Fibroblast of lung (primary cell): Measurements from ENCODE around the gene LUC7L. TPM values are rescaled to one million over a fixed set of nuclear protein-coding genes. Genes with fewer than 3 reads are reported as not detected.

ENCODE experiments used
- DNase-seq, 2 donors: peaks; one replicate each; pipeline versions ENCODE4 v3.0.0 to v3.0.0-alpha.2; 2010; ENCODE audit warnings: low read depth in 2 of 2
- H2AFZ ChIP-seq: 2 replicates; pipeline ENCODE4 v1.5.1; 2012; ENCODE audit warnings: low read length, control low read depth, inconsistent platforms
- H3K27ac ChIP-seq: 2 replicates; pipeline ENCODE4 v1.5.1; 2011; ENCODE audit warnings: low read length, control low read depth; ENCODE audit not compliant: insufficient read depth
- H3K27me3 ChIP-seq: 2 replicates; pipeline ENCODE4 v1.5.1; 2011; ENCODE audit warnings: mild to moderate bottlenecking, low read length; ENCODE audit not compliant: control insufficient read depth, insufficient read depth
- H3K36me3 ChIP-seq: 2 replicates; pipeline ENCODE4 v1.5.1; 2011; ENCODE audit warnings: low read length; ENCODE audit not compliant: control insufficient read depth, insufficient read depth
- H3K4me1 ChIP-seq: 2 replicates; pipeline ENCODE4 v1.5.1; 2011; ENCODE audit warnings: low read length; ENCODE audit not compliant: control insufficient read depth, insufficient read depth; ENCODE audit errors: extremely low read depth
- H3K4me2 ChIP-seq: 2 replicates; pipeline ENCODE4 v1.5.1; 2011; ENCODE audit warnings: low read length, control low read depth; ENCODE audit not compliant: insufficient read depth; ENCODE audit errors: extremely low read depth
- H3K4me3 ChIP-seq, 4 experiments: fragments of 200-600 bp in 1 of 4; sonication (generic) in 1 of 4; replicated peaks in 1 of 4; 2 replicates each; pipeline ENCODE4 v1.5.1; 2011 to 2016; ENCODE audit warnings: low read length in 4 of 4, low read depth in 3 of 4, mild to moderate bottlenecking in 3 of 4, control low read depth in 2 of 4, inconsistent platforms in 1 of 4, mixed read lengths in 1 of 4; ENCODE audit not compliant: insufficient read depth in 1 of 4; ENCODE audit errors: control extremely low read depth in 1 of 4
- H3K79me2 ChIP-seq: 2 replicates; pipeline ENCODE4 v1.5.1; 2012; ENCODE audit warnings: mild to moderate bottlenecking, low read length, inconsistent platforms; ENCODE audit not compliant: control insufficient read depth, insufficient read depth
- H3K9ac ChIP-seq: 2 replicates; pipeline ENCODE4 v1.5.1; 2011; ENCODE audit warnings: mild to moderate bottlenecking, low read length, control low read depth; ENCODE audit not compliant: insufficient read depth
- H3K9me3 ChIP-seq: 2 replicates; pipeline ENCODE4 v1.5.1; 2012; ENCODE audit warnings: low read depth, low read length; ENCODE audit not compliant: control insufficient read depth, insufficient read depth
- H4K20me1 ChIP-seq: 2 replicates; pipeline ENCODE4 v1.5.1; 2011; ENCODE audit warnings: low read length; ENCODE audit not compliant: control insufficient read depth, insufficient read depth; ENCODE audit errors: extremely low read depth
- EZH2 ChIP-seq: IDR thresholded peaks from 2 replicates; pipeline ENCODE4 v1.5.1; 2012; ENCODE audit warnings: low read length, control low read depth, mild to moderate bottlenecking; ENCODE audit errors: missing control alignments
- polyA plus RNA-seq, 2 donors: library from polyadenylated mRNA; depleted of rRNA in 1 of 2; stranded (reverse) in 1 of 2; unstranded in 1 of 2; fragments of >200 nt; gene quantifications; 2 replicates each; pipeline ENCODE4 v1.2.1, GENCODE V29; 2011 to 2012; ENCODE audit warnings: missing spikeins in 1 of 2
- total RNA-seq: library from RNA; depleted of rRNA; stranded (reverse); fragments of >200 nt; gene quantifications from 2 replicates; pipeline ENCODE4 v1.2.1, GENCODE V29; 2014
- TF ChIP-seq, protein P1 (sequence below), 2 donors: IDR thresholded peaks in 1 of 2; conservative IDR thresholded peaks in 1 of 2; 1 replicate in 1 of 2; 2 replicates in 1 of 2; pipeline ENCODE4 v1.5.1; 2011 to 2012; ENCODE audit warnings: low read length in 2 of 2, control low read depth in 1 of 2, inconsistent platforms in 1 of 2, low read depth in 1 of 2, mild to moderate bottlenecking in 1 of 2

Gene LUC7L
- total and polyA plus RNA-seq, 2 donors (not counting 1 experiment from before 2014, with no cell fraction given) = 30.9 to 38.0 TPM

GRCh38 chr16:272633-273546 is 43.6 kb upstream of the LUC7L start:
- no peak overlapping the region for H3K27ac ChIP-seq
- H3K27me3 ChIP-seq = peaks cover 3% of the 10 kb centered on the region
- no peaks in the 10 kb centered on the region for H4K20me1 ChIP-seq
- no peak overlapping the region for H2AFZ ChIP-seq
- DNase-seq = no peak
- H3K4me2 ChIP-seq = no peak overlapping the region
- no peaks in the 10 kb centered on the region for H3K36me3 ChIP-seq
- no peak overlapping the region for H3K9ac ChIP-seq
- no peaks in the 10 kb centered on the region for H3K9me3 ChIP-seq
- no peak for TF ChIP-seq EZH2
- TF ChIP-seq, protein P1, sequence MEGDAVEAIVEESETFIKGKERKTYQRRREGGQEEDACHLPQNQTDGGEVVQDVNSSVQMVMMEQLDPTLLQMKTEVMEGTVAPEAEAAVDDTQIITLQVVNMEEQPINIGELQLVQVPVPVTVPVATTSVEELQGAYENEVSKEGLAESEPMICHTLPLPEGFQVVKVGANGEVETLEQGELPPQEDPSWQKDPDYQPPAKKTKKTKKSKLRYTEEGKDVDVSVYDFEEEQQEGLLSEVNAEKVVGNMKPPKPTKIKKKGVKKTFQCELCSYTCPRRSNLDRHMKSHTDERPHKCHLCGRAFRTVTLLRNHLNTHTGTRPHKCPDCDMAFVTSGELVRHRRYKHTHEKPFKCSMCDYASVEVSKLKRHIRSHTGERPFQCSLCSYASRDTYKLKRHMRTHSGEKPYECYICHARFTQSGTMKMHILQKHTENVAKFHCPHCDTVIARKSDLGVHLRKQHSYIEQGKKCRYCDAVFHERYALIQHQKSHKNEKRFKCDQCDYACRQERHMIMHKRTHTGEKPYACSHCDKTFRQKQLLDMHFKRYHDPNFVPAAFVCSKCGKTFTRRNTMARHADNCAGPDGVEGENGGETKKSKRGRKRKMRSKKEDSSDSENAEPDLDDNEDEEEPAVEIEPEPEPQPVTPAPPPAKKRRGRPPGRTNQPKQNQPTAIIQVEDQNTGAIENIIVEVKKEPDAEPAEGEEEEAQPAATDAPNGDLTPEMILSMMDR (conservative IDR thresholded peaks at IDR 0.05 in 1 of 2, IDR thresholded peaks at IDR 0.05 in 1 of 2; ENCODE audit: low read depth in 1 of 2, low read length in 2 of 2) = no peak
- H3K4me1 ChIP-seq = no peaks in the 10 kb centered on the region
- H3K4me3 ChIP-seq = no peak overlapping the region
- no peaks in the 10 kb centered on the region for H3K79me2 ChIP-seq

DNA sequence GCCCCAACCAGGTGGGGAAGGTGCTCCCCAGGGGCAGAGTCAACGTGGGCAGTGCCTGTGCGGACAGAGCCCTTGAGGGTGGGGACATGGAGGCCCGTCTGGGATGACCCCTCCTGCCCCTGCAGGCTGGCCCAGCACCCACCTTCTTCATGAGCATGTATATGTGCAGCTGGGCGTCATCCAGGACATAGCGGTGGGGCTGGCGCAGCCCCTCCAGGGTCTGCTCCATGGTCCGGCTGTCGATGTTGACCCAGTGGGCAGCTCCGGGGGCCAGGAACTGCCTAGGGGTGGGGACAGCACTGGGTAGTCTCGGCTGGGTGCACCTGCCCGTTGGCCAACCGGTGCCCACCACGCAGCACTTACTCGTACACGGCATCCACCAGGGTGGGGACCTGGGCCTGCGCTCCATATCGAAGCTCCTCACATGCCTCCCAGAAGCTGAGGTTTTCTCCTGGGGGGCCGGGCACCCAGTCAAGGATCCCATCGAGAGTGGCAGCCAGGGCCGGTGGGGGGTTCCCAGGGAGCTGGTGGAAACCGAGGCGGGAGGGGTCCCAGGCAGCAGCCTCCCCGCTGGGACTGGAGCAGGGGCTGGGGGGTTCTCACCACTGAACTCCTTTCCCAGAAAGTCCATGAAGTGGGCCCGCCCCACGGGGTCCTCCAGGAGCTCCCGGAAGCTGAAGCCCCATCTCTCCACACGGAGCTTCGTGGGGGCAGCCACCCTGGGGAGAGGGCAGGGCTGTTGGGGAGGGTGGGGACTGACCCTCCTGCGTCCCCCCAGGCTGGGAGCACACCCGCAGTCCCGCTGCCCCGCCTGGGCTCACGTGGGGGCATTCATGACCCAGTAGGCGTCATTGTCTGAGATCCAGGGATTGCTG is 41.4 kb upstream of the LUC7L start:
- DNase-seq = no peak
- no peaks in the 10 kb centered on the region for H4K20me1 ChIP-seq
- no peaks in the 10 kb centered on the region for H3K36me3 ChIP-seq
- H3K4me3 ChIP-seq = no peak overlapping the region
- no peaks in the 10 kb centered on the region for H3K4me1 ChIP-seq
- no peak overlapping the region for H3K9ac ChIP-seq
- H2AFZ ChIP-seq = no peak overlapping the region
- TF ChIP-seq EZH2 = no peak
- TF ChIP-seq, protein P1 (conservative IDR thresholded peaks at IDR 0.05 in 1 of 2, IDR thresholded peaks at IDR 0.05 in 1 of 2; ENCODE audit: low read depth in 1 of 2, low read length in 2 of 2) = no peak
- peaks cover 3% of the 10 kb centered on the region for H3K27me3 ChIP-seq
- H3K79me2 ChIP-seq = no peaks in the 10 kb centered on the region
- H3K9me3 ChIP-seq = no peaks in the 10 kb centered on the region
- no peak overlapping the region for H3K27ac ChIP-seq
- no peak overlapping the region for H3K4me2 ChIP-seq
